Tibial nerve (tissue), 4 donors: ENCODE results near the gene CCDC106.

ENCODE experiments used
- CTCF ChIP-seq, 5 experiments: fragments of 200-600 bp in 3 of 5; fragments of 450-650 bp in 2 of 5; sonication (generic) in 3 of 5; IDR thresholded peaks; one replicate each; pipeline ENCODE4 v1.5.1; 2016 to 2019; ENCODE audit warnings: antibody characterized with exemption in 5 of 5, mild to moderate bottlenecking in 3 of 5, moderate library complexity in 2 of 5
- EP300 ChIP-seq, 2 donors: sonication (generic); formaldehyde crosslinking; IDR thresholded peaks; one replicate each; pipeline ENCODE4 v1.6.1; 2017; ENCODE audit warnings: antibody characterized with exemption in 2 of 2, mild to moderate bottlenecking in 1 of 2
- POLR2A ChIP-seq, 2 donors: fragments of 450-650 bp; IDR thresholded peaks; one replicate each; pipeline ENCODE4 v1.6.1; 2017; ENCODE audit warnings: antibody characterized with exemption in 2 of 2, mild to moderate bottlenecking in 2 of 2, moderate library complexity in 2 of 2

GRCh38 chr19:55654323-55654867, 6.4 kb downstream of the CCDC106 start:
- TF ChIP-seq CTCF (IDR thresholded peaks at IDR 0.05) (no peak), POLR2A (IDR thresholded peaks at IDR 0.05) (no peak), EP300 (IDR thresholded peaks at IDR 0.05) (no peak)
